Stimulated activated CD8-positive, alpha-beta memory T cell treated with anti-CD3 and anti-CD28 coated beads, Interleukin-7, amount 100 ng/mL, for 48 hours (primary cell): ENCODE results near the gene LHX3.

Source experiments
- DNase-seq, 2 donors: peaks; one replicate each; pipeline ENCODE4 v3.0.0-alpha.2; 2020; ENCODE audit warnings: low read depth in 1 of 2; ENCODE audit errors: extremely low read depth in 1 of 2

The LHX3 gene

GRCh38 chr9:136204838-136205706 lies at the start of gene LHX3:
TSS of gene LHX3 (minus strand) at chr9:136205128. CDS start at chr9:136205012, 116 bp downstream.
- DNase-seq, result no peak

GRCh38 chr9:136253246-136254130 lies 48.6 kb upstream of the LHX3 start:
- no peak for DNase-seq

DNA sequence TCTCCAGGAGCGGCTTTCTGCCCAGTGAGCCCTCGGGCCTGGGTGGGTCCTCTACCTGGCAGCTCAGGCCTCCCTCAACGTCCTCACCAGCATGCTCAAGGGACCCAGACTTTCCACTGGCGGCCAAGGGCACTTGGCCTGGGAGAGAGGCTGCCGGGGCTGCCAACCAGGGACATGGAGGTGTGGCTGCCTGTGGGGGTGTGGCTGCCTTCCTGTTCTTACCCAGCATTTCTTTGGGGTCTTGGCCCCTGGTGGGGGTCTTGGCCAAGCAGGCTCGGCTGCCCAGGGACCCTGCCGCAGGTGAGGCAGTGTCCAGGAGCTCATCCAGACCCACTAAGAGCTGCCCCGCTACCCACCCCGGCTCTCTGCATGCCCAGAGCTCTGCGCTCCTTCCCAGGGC lies 47.9 kb upstream of the LHX3 start:
- DNase-seq, result no peak

- DNase-seq, result no peak
These were observed 47.4 kb upstream of the LHX3 start for GRCh38 chr9:136252281-136252680.

GRCh38 chr9:136251264-136252115 lies 46.6 kb upstream of the LHX3 start:
- no peak for DNase-seq

- no peak for DNase-seq
These were observed 45.7 kb upstream of the LHX3 start for GRCh38 chr9:136250676-136251075.

DNA sequence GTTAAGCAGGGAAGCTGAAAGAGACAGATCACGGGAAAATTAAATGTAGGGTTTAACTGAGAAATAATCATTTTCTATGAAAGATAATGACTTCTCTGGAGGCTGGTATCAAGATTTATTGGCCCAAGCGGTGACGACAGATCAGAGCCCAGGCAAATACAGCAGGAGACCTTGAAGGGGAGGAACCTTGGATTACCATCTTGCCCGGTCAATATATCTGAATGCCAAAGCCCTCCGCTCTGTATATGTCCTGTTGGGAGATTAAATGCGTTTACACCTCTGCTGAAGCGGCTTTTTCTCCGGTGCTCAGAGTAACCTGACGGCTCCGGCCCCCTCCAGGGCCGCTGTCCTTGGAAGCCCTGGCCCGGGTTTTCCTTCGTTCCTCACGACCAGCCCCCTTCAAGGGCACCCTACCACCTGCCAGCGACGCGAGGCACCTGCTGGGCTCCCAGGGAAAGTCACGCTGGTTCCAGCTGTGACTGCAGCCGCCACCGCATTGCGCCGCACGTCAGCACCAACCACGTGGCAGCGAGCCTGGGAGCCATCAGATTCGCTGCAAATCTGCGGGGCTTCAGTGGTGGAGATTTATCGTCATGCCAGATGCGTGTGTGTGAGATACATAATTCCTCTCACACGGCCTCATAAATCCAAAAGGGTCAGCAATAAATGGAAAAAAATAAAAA lies 45.1 kb upstream of the LHX3 start:
- no peak for DNase-seq

DNA sequence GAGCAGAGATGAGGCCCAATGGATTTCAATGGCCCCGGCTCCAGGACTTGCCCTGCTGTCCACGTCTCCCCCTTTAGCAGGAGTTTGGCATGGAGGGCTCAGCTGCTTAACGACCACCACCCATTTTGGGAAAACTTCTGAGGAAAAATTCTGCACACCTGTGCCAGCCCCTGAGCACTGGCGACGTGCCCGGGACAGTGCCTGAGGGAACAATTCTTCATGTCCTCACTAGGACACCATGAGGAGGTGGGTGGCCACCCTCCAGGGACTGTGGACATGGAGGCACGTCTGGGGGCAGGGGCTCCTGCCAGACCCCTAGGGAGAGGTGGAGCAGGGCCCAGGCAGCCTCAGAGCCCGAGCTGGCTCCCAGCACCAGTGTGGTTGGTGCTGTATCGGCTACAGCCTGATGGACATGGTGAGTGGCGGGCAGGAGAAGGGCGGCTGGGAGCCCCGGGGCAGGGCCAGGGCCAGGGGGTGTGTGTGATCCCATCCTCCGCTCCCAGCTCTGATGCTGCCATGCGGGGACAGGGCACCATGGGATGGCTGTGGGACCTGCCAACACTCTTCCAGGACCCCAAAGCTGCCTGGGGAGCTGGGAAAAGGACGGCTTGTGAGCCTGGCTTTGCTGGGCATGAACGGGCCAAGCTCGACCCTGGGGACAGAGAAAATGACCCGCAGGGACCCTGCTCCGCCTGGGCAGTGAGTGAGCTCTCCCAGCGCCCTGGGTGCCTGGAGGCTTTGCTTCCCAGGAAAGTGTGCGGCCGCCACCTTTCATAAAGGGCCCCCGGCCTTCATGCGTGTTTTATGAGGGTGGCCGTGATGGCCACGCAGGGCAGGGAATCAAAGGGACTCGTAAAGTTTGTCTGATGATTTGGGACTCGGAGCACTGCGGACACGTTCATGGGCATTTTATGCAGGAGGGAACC lies 44.3 kb upstream of the LHX3 start:
- DNase-seq, result no peak

GRCh38 chr9:136247947-136248637 lies 43.2 kb upstream of the LHX3 start:
- DNase-seq, result no peak

DNA sequence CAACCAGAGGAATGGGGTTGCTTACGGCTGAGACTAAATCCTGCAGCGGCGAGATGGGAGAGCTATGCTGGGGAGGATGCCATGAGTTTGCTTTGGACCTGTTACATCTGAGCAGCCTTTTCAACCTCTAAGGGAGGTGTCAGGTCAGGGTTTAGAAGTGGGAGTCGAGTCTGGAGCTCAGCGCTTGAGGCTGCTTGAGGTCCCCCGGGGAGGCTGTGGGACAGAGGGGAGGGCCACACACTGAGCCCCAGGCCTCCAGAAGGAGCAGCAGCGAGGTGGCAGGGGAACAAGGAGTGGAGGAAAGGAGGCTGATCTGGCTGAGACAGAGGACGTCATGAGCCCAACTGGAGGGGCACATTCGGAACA lies 42.6 kb upstream of the LHX3 start:
- DNase-seq, result no peak

DNA sequence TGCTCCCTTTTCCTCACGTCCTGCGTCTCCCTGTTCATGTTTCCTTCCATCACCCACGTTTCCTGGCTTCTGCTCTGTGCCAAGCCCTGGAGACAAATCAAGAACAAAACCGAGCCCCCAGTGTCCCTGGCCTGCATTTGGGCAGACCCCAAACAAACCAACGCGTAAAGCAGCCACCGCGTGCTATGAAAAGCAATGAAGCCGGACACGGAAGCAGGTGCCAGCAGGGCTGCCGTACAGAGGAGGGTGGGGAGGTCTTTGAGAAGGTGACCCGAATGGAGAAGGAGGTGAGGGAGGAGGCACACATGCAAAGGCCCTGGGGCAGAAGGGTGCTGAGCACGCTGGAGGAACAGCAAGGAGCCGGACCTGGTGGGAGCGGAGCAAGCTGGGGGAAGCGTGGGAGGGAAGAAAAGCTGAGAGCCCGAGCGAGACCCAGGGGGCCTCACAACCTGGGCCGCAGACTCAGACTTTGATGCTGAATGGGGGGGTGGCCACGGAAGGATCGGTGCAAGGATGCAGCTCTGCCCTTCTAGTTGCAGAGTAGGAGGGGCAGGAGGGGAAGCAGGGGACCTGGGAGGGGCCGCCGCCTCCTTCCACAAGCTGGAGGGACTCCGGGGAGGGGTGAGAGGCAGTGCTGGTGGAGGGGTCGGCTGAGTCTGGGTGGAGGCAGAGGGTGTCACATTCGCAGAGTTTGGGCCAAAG lies 42.1 kb upstream of the LHX3 start:
- DNase-seq, result no peak

GRCh38 chr9:136245219-136246150 lies 40.6 kb upstream of the LHX3 start, which contains the start of gene QSOX2:
TSS of gene QSOX2 (minus strand) at chr9:136245812. CDS start at chr9:136245803, 9 bp downstream.
- peak; percentile 63 to 68 for DNase-seq

- DNase-seq, result no peak
These were observed 40.0 kb upstream of the LHX3 start for GRCh38 chr9:136244969-136245218.

DNA sequence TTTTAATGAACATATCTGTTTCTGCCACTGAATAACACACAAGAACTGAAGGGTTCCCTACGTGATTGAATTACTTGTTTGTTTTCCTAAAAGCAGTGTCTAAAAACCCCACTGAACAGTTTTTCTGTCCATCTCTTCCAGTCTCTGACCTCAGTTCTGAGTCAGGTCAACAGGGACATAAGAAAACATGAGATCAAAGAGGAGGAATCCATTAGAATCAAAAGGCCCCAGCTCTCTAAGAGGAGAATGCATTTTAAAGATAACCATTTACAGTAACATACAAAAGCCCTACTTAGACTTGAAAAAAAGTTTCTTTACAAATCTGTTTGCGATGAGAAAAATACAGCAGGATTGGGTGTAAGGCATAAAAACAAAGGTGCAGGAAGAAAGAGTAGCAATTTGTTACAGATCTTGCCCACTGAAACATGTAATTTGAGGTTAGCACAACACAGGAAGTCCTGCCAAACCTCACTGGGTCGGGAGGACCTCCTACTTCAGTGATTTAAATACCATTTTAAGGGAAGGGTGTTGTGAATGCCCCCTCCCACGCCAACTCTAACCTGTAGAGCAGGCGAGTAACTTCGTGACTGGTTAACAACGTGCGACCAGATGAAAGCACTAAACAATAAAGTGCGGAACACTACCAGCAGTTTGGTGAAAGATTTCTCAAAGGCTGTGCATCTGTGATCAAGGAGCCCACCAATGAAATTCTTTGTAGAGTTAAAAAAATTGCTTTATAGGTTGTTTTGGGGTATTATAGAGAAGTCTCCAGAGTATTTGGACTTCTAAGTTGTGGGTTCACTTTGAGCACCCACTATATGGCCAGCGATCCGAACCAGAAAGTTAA lies 39.4 kb upstream of the LHX3 start:
- peak; percentile 43 to 77 for DNase-seq

DNA sequence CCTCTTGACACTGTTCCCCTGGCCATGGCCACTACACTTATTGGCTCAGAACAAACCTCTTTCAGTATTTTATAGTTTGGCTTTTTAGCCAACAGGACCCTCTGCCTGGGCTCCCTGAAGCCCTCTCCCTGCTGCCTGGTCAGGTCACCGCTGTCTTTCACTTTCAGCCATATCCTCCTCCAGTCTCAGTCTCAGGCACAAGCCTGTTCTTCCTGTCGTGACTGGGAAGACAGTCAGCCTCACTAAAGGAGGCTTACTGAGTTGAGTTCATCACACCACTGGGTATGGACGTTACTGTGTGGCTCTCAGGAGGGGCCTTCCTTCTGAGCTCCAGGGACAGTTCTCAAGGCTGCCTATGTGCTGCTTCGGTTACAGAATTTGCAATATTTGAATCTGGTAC lies 38.7 kb upstream of the LHX3 start:
- DNase-seq, result no peak

DNA sequence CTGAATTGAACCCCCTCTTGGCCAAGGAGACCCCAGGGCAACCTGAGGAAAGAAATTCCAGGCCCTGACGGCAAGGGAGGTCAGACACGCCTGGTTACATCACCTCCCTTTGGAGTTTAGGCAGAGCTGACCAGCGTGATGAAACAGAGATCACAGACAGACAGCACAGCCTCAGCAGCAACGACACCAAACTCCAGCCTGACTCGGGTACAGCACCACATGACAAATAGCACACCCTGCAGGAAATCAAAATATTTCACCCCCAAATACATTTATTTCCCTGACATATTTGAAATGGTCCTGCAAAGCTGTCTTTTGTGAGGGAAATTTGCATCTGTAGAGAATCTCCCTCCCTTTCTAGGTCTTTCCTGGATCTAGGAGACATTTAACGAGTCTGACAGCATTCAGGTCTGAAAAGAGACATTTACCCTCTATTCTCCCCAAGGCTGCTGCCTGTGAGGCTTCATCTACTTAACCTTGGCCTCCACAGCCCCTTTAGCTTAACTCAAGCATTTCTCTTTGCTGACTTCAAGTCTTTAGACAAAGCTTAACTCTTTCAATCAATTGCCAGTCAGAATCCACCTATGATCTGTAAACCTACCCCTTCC lies 38.1 kb upstream of the LHX3 start:
- no peak for DNase-seq
